Neuronal stem cell (in vitro differentiated cells): ENCODE measurements around the gene PLXDC2.

Experiments used
- DNase-seq: peaks from one replicate; pipeline ENCODE4 v3.0.0-alpha.2; 2013; ENCODE audit warnings: low spot score
- H2AFZ ChIP-seq: one replicate; pipeline ENCODE4 v1.6.1; 2013; ENCODE audit warnings: mild to moderate bottlenecking, low read length, inconsistent platforms
- H2AK5ac ChIP-seq: 2 replicates; pipeline ENCODE4 v1.6.1; 2013; ENCODE audit warnings: low read depth, mild to moderate bottlenecking, inconsistent platforms, low read length, moderate library complexity, mixed read lengths
- H2BK120ac ChIP-seq: 2 replicates; pipeline ENCODE4 v1.6.1; 2013; ENCODE audit warnings: low read depth, mild to moderate bottlenecking, inconsistent platforms, low read length, moderate library complexity, mixed read lengths
- H2BK12ac ChIP-seq: one replicate; pipeline ENCODE4 v1.6.1; 2013; ENCODE audit warnings: low read length, inconsistent platforms
- H2BK15ac ChIP-seq: 2 replicates; pipeline ENCODE4 v1.6.1; 2013; ENCODE audit warnings: mild to moderate bottlenecking, low read length, inconsistent platforms, mixed read lengths
- H2BK5ac ChIP-seq: one replicate; pipeline ENCODE4 v1.6.1; 2013; ENCODE audit warnings: inconsistent platforms, mild to moderate bottlenecking, low read length, moderate library complexity
- H3K14ac ChIP-seq: one replicate; pipeline ENCODE4 v1.6.1; 2013; ENCODE audit warnings: low read length, inconsistent platforms
- H3K18ac ChIP-seq: 2 replicates; pipeline ENCODE4 v1.6.1; 2013; ENCODE audit warnings: low read length, inconsistent platforms
- H3K23ac ChIP-seq: 2 replicates; pipeline ENCODE4 v1.6.1; 2013; ENCODE audit warnings: low read depth, mild to moderate bottlenecking, mixed read lengths, low read length, inconsistent platforms; ENCODE audit not compliant: poor library complexity
- H3K27ac ChIP-seq: replicated peaks from 3 replicates; pipeline ENCODE4 v1.5.1; 2013; ENCODE audit warnings: low read length, inconsistent platforms
- H3K27me3 ChIP-seq, 3 experiments: 2 replicates each; pipeline ENCODE4 v1.6.1; 2013; ENCODE audit warnings: low read length in 3 of 3, mild to moderate bottlenecking in 2 of 3, inconsistent platforms in 1 of 3, low read depth in 1 of 3, mixed read lengths in 1 of 3, moderate library complexity in 1 of 3; ENCODE audit not compliant: control insufficient read depth in 3 of 3, insufficient read depth in 3 of 3
- H3K36me3 ChIP-seq, 2 donors: replicated peaks in 1 of 2; 2 replicates each; pipeline ENCODE4 v1.6.1; 2013; ENCODE audit warnings: low read length in 2 of 2; ENCODE audit not compliant: control insufficient read depth in 2 of 2, insufficient read depth in 2 of 2
- H3K4ac ChIP-seq: 2 replicates; pipeline ENCODE4 v1.6.1; 2013; ENCODE audit warnings: inconsistent platforms, mild to moderate bottlenecking, low read length, moderate library complexity
- H3K4me1 ChIP-seq, 2 donors: 1 replicate in 1 of 2; 2 replicates in 1 of 2; pipeline ENCODE4 v1.6.1; 2013; ENCODE audit warnings: low read length in 2 of 2, low read depth in 1 of 2; ENCODE audit not compliant: control insufficient read depth in 2 of 2, insufficient read depth in 1 of 2
- H3K4me2 ChIP-seq: one replicate; pipeline ENCODE4 v1.6.1; 2013; ENCODE audit warnings: mild to moderate bottlenecking, low read length, inconsistent platforms; ENCODE audit not compliant: insufficient read depth, poor library complexity, severe bottlenecking
- H3K4me3 ChIP-seq, 2 donors: 2 replicates each; pipeline ENCODE4 v1.5.1; 2013; ENCODE audit warnings: low read length in 2 of 2, mild to moderate bottlenecking in 2 of 2, inconsistent platforms in 1 of 2, moderate library complexity in 1 of 2
- H3K79me1 ChIP-seq: one replicate; pipeline ENCODE4 v1.6.1; 2013; ENCODE audit warnings: low read depth, mild to moderate bottlenecking, inconsistent platforms, low read length, moderate library complexity
- H3K9ac ChIP-seq: one replicate; pipeline ENCODE4 v1.6.1; 2013; ENCODE audit warnings: mild to moderate bottlenecking, low read depth, low read length, inconsistent platforms; ENCODE audit not compliant: poor library complexity
- H3K9me3 ChIP-seq, 2 donors: replicated peaks in 1 of 2; 2 replicates each; pipeline versions ENCODE3 to v1.6.1; 2013; ENCODE audit warnings: low read length in 2 of 2, mild to moderate bottlenecking in 2 of 2, inconsistent platforms in 1 of 2, low read depth in 1 of 2, mixed read lengths in 1 of 2, moderate library complexity in 1 of 2; ENCODE audit not compliant: control insufficient read depth in 2 of 2, insufficient read depth in 1 of 2
- H4K8ac ChIP-seq: one replicate; pipeline ENCODE4 v1.6.1; 2013; ENCODE audit warnings: low read depth, mild to moderate bottlenecking, inconsistent platforms, low read length, moderate library complexity
- H4K91ac ChIP-seq: one replicate; pipeline ENCODE4 v1.6.1; 2013; ENCODE audit warnings: low read length, low read depth, mild to moderate bottlenecking, inconsistent platforms; ENCODE audit not compliant: poor library complexity
- WGBS, 2 donors: extraction: QIAGEN DNeasy Blood & Tissue Kit; methylation state at CpG; one replicate each; pipeline ENCODE4 v1.1.7; 2013; ENCODE audit warnings: missing lambda C conversion rate in 2 of 2, mixed read lengths in 1 of 2; ENCODE audit not compliant: insufficient read length in 2 of 2, insufficient replicate concordance in 1 of 2; ENCODE audit errors: extremely low coverage in 2 of 2; 5-methylcytosine and 5-hydroxymethylcytosine counted together

The PLXDC2 gene

GRCh38 chr10:19775296-19775695 is 40.9 kb upstream of the PLXDC2 start:
- H3K9me3 ChIP-seq = no peaks in the 10 kb centered on the region
- DNase-seq = no peak
- no peak overlapping the region for H3K18ac ChIP-seq
- H3K4me2 ChIP-seq = no peak overlapping the region
- H3K27me3 ChIP-seq = no peaks in the 10 kb centered on the region
- H2BK5ac ChIP-seq = no peak overlapping the region
- H3K4ac ChIP-seq = no peak overlapping the region
- no peak overlapping the region for H3K14ac ChIP-seq
- no peak overlapping the region for H2BK120ac ChIP-seq
- no peak overlapping the region for H3K4me3 ChIP-seq
- no peak overlapping the region for H4K8ac ChIP-seq
- no peaks in the 10 kb centered on the region for H3K4me1 ChIP-seq
- H3K79me1 ChIP-seq = no peaks in the 10 kb centered on the region
- no peaks in the 10 kb centered on the region for H3K36me3 ChIP-seq
- H2AFZ ChIP-seq = no peak overlapping the region
- no peak overlapping the region for H3K9ac ChIP-seq
- no CpG with 5 or more reads among the region's 2 CpGs for WGBS, 2 donors
- no peak overlapping the region for H2BK12ac ChIP-seq
- H3K27ac ChIP-seq = no peak overlapping the region
- no peak overlapping the region for H2AK5ac ChIP-seq
- H3K23ac ChIP-seq = no peak overlapping the region
- H4K91ac ChIP-seq = no peak overlapping the region
- no peak overlapping the region for H2BK15ac ChIP-seq

GRCh38 chr10:19777806-19778205 is 38.4 kb upstream of the PLXDC2 start:
- no peaks in the 10 kb centered on the region for H3K36me3 ChIP-seq
- H3K4me3 ChIP-seq = no peak overlapping the region
- H3K23ac ChIP-seq = no peak overlapping the region
- H2AFZ ChIP-seq = no peak overlapping the region
- no peak overlapping the region for H2BK12ac ChIP-seq
- H3K14ac ChIP-seq = no peak overlapping the region
- no peaks in the 10 kb centered on the region for H3K4me1 ChIP-seq
- H3K18ac ChIP-seq = no peak overlapping the region
- H3K9ac ChIP-seq = no peak overlapping the region
- no peak overlapping the region for H4K91ac ChIP-seq
- H3K79me1 ChIP-seq = no peaks in the 10 kb centered on the region
- no peak overlapping the region for H3K4ac ChIP-seq
- no peaks in the 10 kb centered on the region for H3K9me3 ChIP-seq
- no peaks in the 10 kb centered on the region for H3K27me3 ChIP-seq
- no peak overlapping the region for H3K27ac ChIP-seq
- no peak overlapping the region for H2BK5ac ChIP-seq
- DNase-seq = no peak
- no peak overlapping the region for H2BK15ac ChIP-seq
- no peak overlapping the region for H4K8ac ChIP-seq
- WGBS, 2 donors = no CpG with 5 or more reads among the region's 2 CpGs
- no peak overlapping the region for H2BK120ac ChIP-seq
- H3K4me2 ChIP-seq = no peak overlapping the region
- H2AK5ac ChIP-seq = no peak overlapping the region

- no peak for DNase-seq
Measured at GRCh38 chr10:19778996-19779395, 37.2 kb upstream of the PLXDC2 start.

GRCh38 chr10:19782430-19783089 is 33.7 kb upstream of the PLXDC2 start:
- Histone ChIP-seq H2BK5ac (no peak overlapping the region), H3K9me3 (no peaks in the 10 kb centered on the region), H3K4me1 (no peaks in the 10 kb centered on the region), H3K27me3 (no peaks in the 10 kb centered on the region), H3K79me1 (no peaks in the 10 kb centered on the region), H3K36me3 (no peaks in the 10 kb centered on the region), H3K4ac (no peak overlapping the region), H3K23ac (no peak overlapping the region), H3K14ac (no peak overlapping the region), H3K18ac (no peak overlapping the region), H2BK15ac (no peak overlapping the region), H2AFZ (no peak overlapping the region), H3K9ac (no peak overlapping the region), H3K4me3 (no peak overlapping the region), H2AK5ac (no peak overlapping the region), H4K8ac (no peak overlapping the region), H4K91ac (no peak overlapping the region), H3K27ac (no peak overlapping the region), H2BK12ac (no peak overlapping the region), H3K4me2 (no peak overlapping the region), H2BK120ac (no peak overlapping the region)
- WGBS, 2 donors = no CpG with 5 or more reads among the region's 6 CpGs
- no peak for DNase-seq

More at GRCh38 chr10:19778996-19779395, 37.2 kb upstream of the PLXDC2 start:
- Histone ChIP-seq H3K4me2 (no peak overlapping the region), H2BK120ac (no peak overlapping the region), H3K9ac (no peak overlapping the region), H2BK12ac (no peak overlapping the region), H3K27ac (no peak overlapping the region), H3K4me3 (no peak overlapping the region), H4K8ac (no peak overlapping the region), H3K36me3 (no peaks in the 10 kb centered on the region), H3K9me3 (no peaks in the 10 kb centered on the region), H3K27me3 (no peaks in the 10 kb centered on the region), H4K91ac (no peak overlapping the region), H2BK5ac (no peak overlapping the region), H2BK15ac (no peak overlapping the region), H2AK5ac (no peak overlapping the region), H3K18ac (no peak overlapping the region), H3K23ac (no peak overlapping the region), H3K4ac (no peak overlapping the region), H3K4me1 (no peaks in the 10 kb centered on the region), H3K14ac (no peak overlapping the region), H2AFZ (no peak overlapping the region), H3K79me1 (no peaks in the 10 kb centered on the region)
- WGBS, 2 donors = no CpG with 5 or more reads among the region's 2 CpGs
